ENCODE measurements around the gene MYBBP1A. TPM values are rescaled to one million over a fixed set of nuclear protein-coding genes. Genes with fewer than 3 reads are reported as not detected.

The MYBBP1A gene
- total and polyA plus RNA-seq, 2 of the 13 experiments (the other 11 are each of a cell fraction or from before 2014, with no cell fraction given), result 18.6 to 54.8 TPM

GRCh38 chr17:4565209-4566141 lies 10.3 kb upstream of the MYBBP1A start (continued):
- TF ChIP-seq, protein P1, sequence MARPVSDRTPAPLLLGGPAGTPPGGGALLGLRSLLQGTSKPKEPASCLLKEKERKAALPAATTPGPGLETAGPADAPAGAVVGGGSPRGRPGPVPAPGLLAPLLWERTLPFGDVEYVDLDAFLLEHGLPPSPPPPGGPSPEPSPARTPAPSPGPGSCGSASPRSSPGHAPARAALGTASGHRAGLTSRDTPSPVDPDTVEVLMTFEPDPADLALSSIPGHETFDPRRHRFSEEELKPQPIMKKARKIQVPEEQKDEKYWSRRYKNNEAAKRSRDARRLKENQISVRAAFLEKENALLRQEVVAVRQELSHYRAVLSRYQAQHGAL (CRISPR knock-in tag; IDR thresholded peaks at IDR 0.05; ENCODE audit: not compliant biosample characterization), result no peak
- TF ChIP-seq ZUFSP (CRISPR knock-in tag; IDR thresholded peaks at IDR 0.05; ENCODE audit: borderline replicate concordance) (no peak), RNF2 (conservative IDR thresholded peaks at IDR 0.05; ENCODE audit: low read depth) (no peak), ZNF275 (CRISPR knock-in tag; IDR thresholded peaks at IDR 0.05; ENCODE audit: borderline replicate concordance) (no peak), ZBTB26 (CRISPR knock-in tag; IDR thresholded peaks at IDR 0.05; ENCODE audit: borderline replicate concordance) (no peak), FOXC1 (CRISPR knock-in tag; IDR thresholded peaks at IDR 0.05; ENCODE audit: borderline replicate concordance) (no peak), ATF3 (CRISPR knock-in tag; IDR thresholded peaks at IDR 0.05) (no peak), MEIS2 (CRISPR knock-in tag; IDR thresholded peaks at IDR 0.05) (no peak), SYNCRIP (IDR thresholded peaks at IDR 0.05; ENCODE audit: insufficient read depth, low read depth, low read length) (no peak), KIAA2018 (CRISPR knock-in tag; IDR thresholded peaks at IDR 0.05; ENCODE audit: borderline replicate concordance) (no peak), FOXM1 (CRISPR knock-in tag; IDR thresholded peaks at IDR 0.05) (no peak)
- TF ChIP-seq, protein P2, sequence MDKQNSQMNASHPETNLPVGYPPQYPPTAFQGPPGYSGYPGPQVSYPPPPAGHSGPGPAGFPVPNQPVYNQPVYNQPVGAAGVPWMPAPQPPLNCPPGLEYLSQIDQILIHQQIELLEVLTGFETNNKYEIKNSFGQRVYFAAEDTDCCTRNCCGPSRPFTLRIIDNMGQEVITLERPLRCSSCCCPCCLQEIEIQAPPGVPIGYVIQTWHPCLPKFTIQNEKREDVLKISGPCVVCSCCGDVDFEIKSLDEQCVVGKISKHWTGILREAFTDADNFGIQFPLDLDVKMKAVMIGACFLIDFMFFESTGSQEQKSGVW (CRISPR knock-in tag; IDR thresholded peaks at IDR 0.05; ENCODE audit: borderline replicate concordance), result no peak
